Measurements from ENCODE around the gene CENPP.

The CENPP gene

GRCh38 chr9:92634712-92635605 is 309.2 kb downstream of the CENPP start:
- DNase-seq = peak; percentile 72 to 86
- H3K27ac ChIP-seq = peak overlapping the region; percentile 36 to 67

GRCh38 chr9:92635760-92636159 is 310.0 kb downstream of the CENPP start:
- intact Hi-C loops (cut with DNase I; ENCODE audit: low total_unique reads) = loop anchor here (2.0 kb wide), 1 partner anchor 295 kb away; no protein-coding TSS in a partner anchor
- DNase-seq = peak in 1 of 2 donors; percentile 44

More at GRCh38 chr9:92634712-92635605, 309.2 kb downstream of the CENPP start:
- Histone ChIP-seq H3K4me1 (peaks cover 0 to 35% (median 13%) of the 10 kb centered on the region in 4 donors), H3K36me3 (peaks cover 12 to 79% (median 60%) of the 10 kb centered on the region in 3 donors), H3K27me3 (no peaks in the 10 kb centered on the region), H3K9me3 (no peaks in the 10 kb centered on the region), H3K4me3 (no peak overlapping the region)
- peak; percentile 96 to 98 for TF ChIP-seq CTCF (IDR thresholded peaks at IDR 0.05)
- intact Hi-C loops (cut with DNase I; ENCODE audit: low total_unique reads) = loop anchor here (2.0 kb wide), 1 partner anchor 294 kb away; no protein-coding TSS in a partner anchor

GRCh38 chr9:92636627-92637026 is 310.9 kb downstream of the CENPP start:
- DNase-seq = peak in 1 of 2 donors; percentile 35
- H3K4me1 ChIP-seq = peaks cover 0 to 31% (median 13%) of the 10 kb centered on the region in 4 donors
- H3K4me3 ChIP-seq = no peak overlapping the region
- H3K27me3 ChIP-seq = no peaks in the 10 kb centered on the region
- no peaks in the 10 kb centered on the region for H3K9me3 ChIP-seq
- H3K27ac ChIP-seq = no peak overlapping the region
- no peak for TF ChIP-seq CTCF (IDR thresholded peaks at IDR 0.05)
- intact Hi-C loops (cut with DNase I; ENCODE audit: low total_unique reads) = no loop called here
- H3K36me3 ChIP-seq = peaks cover 15 to 91% (median 67%) of the 10 kb centered on the region in 3 donors

More at GRCh38 chr9:92635760-92636159, 310.0 kb downstream of the CENPP start:
- Histone ChIP-seq H3K4me3 (no peak overlapping the region), H3K27ac (no peak overlapping the region), H3K27me3 (no peaks in the 10 kb centered on the region), H3K4me1 (peaks cover 0 to 35% (median 13%) of the 10 kb centered on the region in 4 donors), H3K36me3 (peaks cover 13 to 84% (median 64%) of the 10 kb centered on the region in 3 donors), H3K9me3 (no peaks in the 10 kb centered on the region)
- TF ChIP-seq CTCF (IDR thresholded peaks at IDR 0.05) = no peak

- peak in 1 of 2 donors; percentile 27 for DNase-seq
- H3K36me3 ChIP-seq = peaks cover 19 to 91% (median 72%) of the 10 kb centered on the region in 3 donors
- H3K4me1 ChIP-seq = peaks cover 0 to 24% (median 11%) of the 10 kb centered on the region in 4 donors
- no peaks in the 10 kb centered on the region for H3K9me3 ChIP-seq
- H3K27me3 ChIP-seq = no peaks in the 10 kb centered on the region
- H3K27ac ChIP-seq = no peak overlapping the region
- no peak for TF ChIP-seq CTCF (IDR thresholded peaks at IDR 0.05)
- H3K4me3 ChIP-seq = no peak overlapping the region
- intact Hi-C loops (cut with DNase I; ENCODE audit: low total_unique reads) = no loop called here
These were observed 311.6 kb downstream of the CENPP start for GRCh38 chr9:92637326-92637725.

GRCh38 chr9:92637886-92638620 is 312.3 kb downstream of the CENPP start:
- DNase-seq = peak in 1 of 2 donors; percentile 41
- H3K36me3 ChIP-seq = peaks cover 24 to 91% (median 79%) of the 10 kb centered on the region in 3 donors
- H3K4me1 ChIP-seq = peaks cover 0 to 17% (median 8%) of the 10 kb centered on the region in 4 donors
- H3K9me3 ChIP-seq = no peaks in the 10 kb centered on the region
- H3K27me3 ChIP-seq = no peaks in the 10 kb centered on the region
- H3K4me3 ChIP-seq = no peak overlapping the region
- intact Hi-C loops (cut with DNase I; ENCODE audit: low total_unique reads) = no loop called here
- H3K27ac ChIP-seq = no peak overlapping the region
- TF ChIP-seq CTCF (IDR thresholded peaks at IDR 0.05) = no peak
